CD4-positive, alpha-beta T cell treated with Interleukin-4 for 1 hour (primary cell): ENCODE results near the gene PDK1.
"Not testable (repeated sequence)": the region's sequence is repeated elsewhere in the genome, so short reads cannot be mapped to it uniquely, and the experiment has no call there.

ENCODE experiments used
- DNase-seq, 2 donors: peaks; one replicate each; pipeline ENCODE4 v3.0.0-alpha.2; 2020 to 2022

The PDK1 gene

DNA sequence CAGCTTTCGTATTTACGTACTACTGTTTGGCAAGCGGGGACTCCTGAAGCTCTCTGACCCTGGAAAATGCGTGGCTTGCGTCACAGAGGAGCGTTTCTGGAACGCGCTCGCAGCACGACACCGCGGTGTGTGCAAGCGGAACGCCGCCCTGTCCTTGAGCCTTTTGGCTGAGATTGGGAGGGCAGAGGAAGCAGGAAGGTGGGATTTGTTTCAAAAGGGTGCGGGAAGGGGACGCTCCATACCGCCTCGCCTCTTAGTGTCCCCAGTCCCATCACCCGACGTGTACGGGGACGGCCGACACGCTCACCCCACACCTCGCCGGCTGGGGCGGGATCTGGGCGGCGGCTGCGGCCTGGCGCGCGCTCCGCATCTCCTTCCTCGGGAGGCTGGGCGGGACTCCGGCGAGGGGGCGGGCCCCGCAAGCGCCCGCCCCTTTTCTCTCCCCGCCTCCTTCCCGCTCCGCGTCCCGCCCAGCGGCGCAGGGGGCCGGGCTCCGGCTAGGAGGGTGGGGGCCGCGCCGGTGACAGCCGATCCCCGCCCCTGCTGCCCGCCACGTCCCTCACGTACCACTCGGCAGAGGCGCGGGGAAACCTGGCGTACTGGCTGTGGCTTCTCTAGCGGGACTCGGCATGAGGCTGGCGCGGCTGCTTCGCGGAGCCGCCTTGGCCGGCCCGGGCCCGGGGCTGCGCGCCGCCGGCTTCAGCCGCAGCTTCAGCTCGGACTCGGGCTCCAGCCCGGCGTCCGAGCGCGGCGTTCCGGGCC lies at the start of gene PDK1:
Gene PDK1 (plus strand): TSS at position 569 of the 762 bp plus-strand sequence. CDS start 61 bp downstream, at position 630.
- DNase-seq = peak; percentile 89 to 91

- DNase-seq = no peak
These were observed 48.7 kb upstream of the PDK1 start for GRCh38 chr2:172507199-172507598.

GRCh38 chr2:172510088-172510487 lies 45.8 kb upstream of the PDK1 start:
- no peak for DNase-seq

- DNase-seq = no peak
These were observed 45.3 kb upstream of the PDK1 start for GRCh38 chr2:172510548-172510947.

GRCh38 chr2:172512810-172513523 lies 42.9 kb upstream of the PDK1 start:
- no peak for DNase-seq

GRCh38 chr2:172513524-172513900 lies 42.4 kb upstream of the PDK1 start:
- no peak for DNase-seq

GRCh38 chr2:172513935-172514586 lies 41.8 kb upstream of the PDK1 start:
- DNase-seq = no peak

GRCh38 chr2:172516299-172516698 lies 39.6 kb upstream of the PDK1 start:
- no peak for DNase-seq

DNA sequence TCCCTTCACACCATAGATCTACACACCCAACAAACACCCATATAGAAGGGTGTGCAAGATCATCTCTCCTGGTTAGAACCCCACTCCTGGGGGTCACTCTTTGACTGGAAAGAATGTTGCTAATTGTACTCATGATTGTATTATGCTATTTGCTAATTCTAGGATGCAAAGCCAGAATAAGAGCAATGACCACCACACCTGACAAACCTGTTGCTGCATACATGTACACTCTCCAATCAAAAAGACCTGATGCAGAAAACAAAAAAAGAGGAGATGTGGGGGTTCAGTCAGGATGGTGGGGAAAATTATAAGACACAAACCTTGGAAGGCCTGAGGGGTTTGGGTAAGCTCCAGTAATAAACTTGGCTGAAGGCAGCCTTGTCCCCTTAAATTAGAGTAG lies 36.9 kb upstream of the PDK1 start:
- DNase-seq = no peak

DNA sequence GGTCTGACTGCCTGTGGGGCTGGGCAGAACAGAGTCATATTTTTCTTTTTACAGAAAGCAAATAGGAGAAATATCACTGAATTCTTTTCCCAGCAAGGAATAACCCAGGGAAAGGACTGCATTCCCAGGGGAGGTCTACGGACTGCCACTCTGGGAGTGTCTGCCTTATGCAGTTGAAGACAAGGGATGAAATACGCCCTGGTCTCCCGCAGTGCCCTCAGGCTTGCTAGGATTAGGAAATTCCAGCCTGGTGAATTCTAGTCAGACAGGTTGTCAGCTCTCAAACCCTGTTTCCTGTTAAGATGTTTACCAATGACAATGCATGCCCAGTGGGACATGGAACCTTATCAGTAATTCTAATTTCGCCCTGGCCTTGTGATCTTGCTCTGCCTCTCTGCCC lies 30.3 kb upstream of the PDK1 start:
- DNase-seq = no peak

DNA sequence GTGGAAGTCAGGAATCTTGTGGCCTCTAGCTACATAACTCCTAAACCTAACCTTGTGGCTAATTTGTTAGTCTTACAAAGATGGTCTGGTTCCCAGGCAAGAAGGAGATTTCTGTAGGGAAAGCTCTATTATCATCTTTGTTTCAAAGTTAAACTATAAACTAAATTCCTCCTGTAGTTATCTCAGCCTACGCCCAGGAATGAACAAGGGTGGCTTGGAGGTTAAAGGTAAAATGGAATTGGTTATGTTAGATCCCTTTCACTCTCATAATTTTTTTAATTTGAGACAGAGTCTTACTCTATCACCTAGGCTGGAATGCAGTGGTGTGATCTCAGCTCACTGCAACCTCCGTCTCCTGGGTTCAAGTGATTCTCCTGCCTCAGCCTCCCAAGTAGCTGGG lies 24.6 kb upstream of the PDK1 start:
- no peak for DNase-seq

DNA sequence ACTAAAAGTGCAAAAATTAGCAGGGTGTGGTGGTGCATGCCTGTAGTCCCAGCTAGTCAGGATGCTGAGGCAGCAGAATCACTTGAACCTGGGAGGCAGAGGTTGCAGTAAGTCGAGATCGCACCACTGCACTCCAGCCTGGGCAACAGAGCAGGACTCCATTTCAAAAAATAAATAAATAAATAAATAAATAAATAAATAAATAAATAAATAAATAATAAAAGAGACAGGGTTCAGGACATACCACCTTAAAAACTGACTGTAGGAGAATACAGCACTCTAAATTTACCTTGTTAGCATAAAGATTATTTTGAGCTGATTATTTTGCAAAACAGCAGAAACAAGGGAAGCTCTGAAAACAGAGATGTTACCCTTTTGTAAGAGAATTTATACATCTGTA lies 23.4 kb upstream of the PDK1 start:
- DNase-seq = not testable (repeated sequence)

- no peak for DNase-seq
These were observed 22.2 kb upstream of the PDK1 start for GRCh38 chr2:172533687-172534086.

- DNase-seq = no peak
These were observed 20.8 kb upstream of the PDK1 start for GRCh38 chr2:172535119-172535518.

- not testable (repeated sequence) for DNase-seq
These were observed 18.0 kb upstream of the PDK1 start for GRCh38 chr2:172537851-172538250.

DNA sequence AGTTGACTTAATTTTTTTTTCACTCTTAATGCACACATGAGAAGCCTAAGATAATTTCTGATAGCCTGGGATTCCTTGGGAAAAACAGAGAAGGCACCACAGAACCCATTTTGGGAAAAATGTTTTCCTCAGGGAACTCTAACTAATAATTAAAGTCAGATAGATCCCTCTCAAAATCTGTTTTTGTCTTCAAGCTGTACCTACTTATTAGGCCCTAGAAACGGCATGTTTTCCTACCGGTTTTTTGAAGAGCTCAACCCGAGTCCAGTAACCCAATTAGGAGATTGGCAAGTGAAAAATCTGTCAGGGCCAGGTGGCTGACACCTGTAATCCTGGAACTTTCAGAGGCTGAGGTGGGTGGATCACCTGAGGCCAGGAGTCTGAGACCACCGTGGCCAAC lies 16.1 kb upstream of the PDK1 start:
- DNase-seq = no peak

DNA sequence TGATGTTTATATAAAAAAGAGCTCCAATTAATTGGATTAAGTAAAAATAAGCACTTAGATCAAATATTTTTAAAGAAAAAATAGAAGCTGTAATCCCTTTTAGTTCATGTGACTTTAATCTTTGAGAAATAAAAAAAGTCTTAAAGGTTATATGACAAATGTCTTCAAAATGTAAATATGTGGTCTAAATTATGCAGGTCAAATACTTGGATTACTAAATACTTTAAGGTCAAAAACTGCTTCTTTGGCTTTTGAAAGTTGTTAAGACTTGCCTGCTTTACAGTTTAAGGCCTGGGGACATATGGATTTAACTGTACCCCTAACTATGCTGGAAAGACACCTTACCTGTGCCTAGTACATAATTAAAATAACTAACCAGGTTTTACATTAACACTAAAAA lies 15.5 kb upstream of the PDK1 start:
- no peak for DNase-seq

DNA sequence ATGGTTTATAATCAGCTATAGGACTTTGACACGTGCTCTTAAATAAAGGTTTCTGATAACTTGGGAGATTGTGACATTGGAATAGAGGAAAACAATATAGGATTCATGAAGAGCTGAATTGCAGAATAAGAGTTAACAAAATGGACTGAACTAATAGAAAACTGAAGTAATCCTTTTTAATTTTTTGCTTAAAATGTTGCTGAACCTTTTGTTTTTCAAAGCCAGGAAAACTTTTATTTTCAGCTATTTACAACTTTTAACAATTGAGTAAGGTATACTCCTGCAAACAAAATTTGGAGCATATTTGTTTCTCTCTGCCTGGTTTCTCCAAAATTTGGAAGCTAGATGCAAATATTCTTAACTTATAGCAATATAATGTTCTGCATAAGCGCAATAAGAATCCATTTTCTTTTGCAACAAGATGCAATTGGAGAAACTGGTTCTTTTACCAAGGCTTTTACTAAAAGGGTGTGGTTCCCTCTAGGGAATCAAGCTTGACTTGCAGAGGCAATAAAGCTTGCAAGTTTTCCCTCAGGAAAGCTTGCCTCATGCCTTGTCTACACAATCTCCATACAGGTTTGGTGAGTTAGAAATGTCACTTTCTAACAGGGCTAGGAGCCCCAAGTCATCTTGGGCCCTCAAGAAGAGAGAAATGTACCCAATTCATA lies 10.3 kb upstream of the PDK1 start:
- no peak for DNase-seq

DNA sequence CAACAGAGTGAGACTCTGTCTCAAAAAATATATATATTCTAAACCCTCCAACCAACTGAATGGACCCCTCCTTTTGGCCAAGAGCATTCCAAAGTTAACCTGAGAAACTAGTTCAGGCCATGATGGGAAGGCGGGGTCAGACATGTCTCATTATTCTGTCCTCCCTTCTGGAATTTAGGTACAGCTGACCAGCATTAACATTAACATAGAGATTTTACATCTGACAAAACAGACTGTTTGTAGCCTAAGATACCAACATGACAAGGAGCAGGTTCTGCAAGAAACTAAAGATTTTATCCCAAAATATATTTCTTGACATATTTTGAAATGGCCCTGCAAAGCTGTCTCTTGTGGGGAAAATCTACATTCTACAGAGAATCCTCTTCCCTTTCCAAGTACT lies 6.8 kb upstream of the PDK1 start:
- no peak for DNase-seq

DNA sequence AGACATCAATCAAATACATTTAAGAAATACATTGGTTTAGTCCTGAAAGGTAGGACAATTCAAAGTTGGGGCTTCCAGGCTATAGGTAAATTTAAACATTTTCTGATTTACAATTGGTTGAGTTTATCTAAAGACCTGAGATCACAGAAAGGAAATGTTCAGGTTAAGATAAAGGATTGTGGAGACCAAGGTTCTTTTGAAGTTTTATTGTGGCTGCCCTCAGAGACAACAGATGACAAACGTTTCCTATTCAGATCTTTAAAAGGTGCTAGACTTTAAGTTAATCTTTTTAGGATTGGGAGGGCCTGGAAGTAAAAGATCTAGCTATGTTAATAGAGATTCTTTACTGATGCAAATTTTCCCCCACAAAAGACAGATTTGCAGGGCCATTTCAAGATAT lies 6.1 kb upstream of the PDK1 start:
- peak in 1 of 2 donors; percentile 42 for DNase-seq

- DNase-seq = no peak
These were observed 5.5 kb upstream of the PDK1 start for GRCh38 chr2:172550419-172550818.

DNA sequence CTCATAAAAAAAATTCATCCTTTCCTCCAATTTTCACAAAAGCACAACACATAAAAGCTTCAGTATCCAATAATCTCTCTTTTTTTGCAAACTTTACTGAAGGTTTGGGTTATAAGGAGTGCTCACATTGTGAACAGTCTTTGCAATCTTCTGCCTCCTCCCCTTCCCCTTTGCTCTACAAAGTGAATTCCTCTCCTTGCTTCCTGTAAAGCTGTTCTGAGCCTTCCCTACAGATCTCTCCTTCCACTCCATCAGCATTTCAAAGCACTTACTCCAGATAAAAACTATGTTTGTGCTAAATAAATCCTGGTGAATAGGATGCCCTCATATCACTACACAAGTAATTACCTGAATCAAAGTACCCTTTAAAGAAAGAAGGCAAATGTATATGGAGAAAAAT lies 4.6 kb upstream of the PDK1 start:
- no peak for DNase-seq

DNA sequence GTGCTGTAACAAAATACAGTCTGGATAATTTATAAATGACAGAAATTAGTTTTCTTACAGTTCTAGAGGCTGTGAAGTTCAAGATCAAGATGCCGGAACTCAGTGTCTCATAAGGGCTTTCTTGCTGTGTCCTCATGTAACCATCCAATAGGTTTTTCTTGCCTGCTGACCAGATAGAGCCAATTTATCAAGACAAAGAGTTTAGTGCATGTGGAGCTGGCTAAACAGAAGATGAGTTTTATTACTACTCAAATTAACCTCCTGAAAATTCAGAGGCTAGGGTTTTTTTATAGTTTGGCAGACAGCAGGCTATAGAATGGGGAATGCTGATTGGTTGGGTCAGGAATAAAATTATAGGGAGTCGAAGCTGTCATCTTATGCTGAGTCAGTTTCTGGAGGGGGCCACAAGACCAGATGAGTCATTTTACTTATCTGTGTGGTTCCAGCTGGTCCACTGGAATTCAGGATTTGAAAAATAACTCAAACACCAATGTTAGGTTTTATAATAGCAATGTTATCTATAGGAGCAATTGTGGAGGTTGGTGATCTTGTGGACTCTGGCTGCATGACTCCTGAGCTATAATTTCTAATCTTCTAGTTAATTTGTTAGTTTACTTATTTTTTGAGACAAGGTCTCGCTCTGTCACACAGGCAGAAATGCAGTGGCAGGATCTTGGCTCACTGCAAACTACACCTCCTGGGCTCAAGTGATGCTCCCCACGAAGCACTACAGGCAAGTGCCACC lies 3.2 kb upstream of the PDK1 start:
- no peak for DNase-seq
